GM12872 (cell line): Measurements from ENCODE around the gene ZNF728.

Source experiments
- CTCF ChIP-seq: IDR thresholded peaks from 3 replicates; pipeline ENCODE4 v1.5.1; 2011; ENCODE audit warnings: low read depth, mild to moderate bottlenecking, low read length, moderate library complexity; ENCODE audit not compliant: insufficient read depth

ZNF728 gene

DNA sequence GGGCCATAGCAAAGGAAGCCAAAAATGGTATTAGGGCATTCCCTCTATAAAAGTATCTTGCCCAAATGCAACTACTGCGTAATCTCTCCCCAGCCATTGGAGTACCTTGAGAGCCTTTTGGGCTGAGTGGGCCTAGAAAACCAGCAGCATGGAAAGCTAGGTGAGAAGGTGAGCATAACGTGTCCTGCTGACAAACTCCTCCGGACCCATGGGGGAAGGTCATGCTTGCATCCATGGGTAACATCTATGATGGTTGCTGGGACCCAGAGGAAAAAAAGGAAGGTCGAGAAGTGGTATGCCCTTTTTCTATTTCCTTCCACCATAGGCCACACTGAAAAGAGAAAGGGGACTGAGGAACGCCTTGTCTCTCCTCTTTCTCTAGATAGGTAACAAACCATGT is 57.4 kb downstream of the ZNF728 start:
- TF ChIP-seq CTCF, result no peak

DNA sequence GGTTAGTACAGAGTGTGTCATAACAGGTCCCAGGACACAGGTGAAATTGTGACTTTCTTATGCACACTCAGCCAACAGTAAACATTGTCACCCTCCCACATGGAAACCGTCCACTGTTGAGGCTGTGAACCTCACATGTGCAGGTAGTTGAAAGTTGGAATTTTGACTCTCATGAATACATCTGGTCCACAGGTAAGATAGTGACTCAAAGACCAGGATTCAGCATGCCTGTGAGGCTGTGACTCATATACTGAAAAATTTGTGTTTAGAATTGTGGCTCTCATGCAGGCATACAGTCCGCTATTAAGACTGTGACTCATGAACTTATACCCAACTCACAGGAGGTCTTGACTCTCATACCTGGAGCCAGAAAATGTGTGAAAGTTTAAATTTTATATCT is 67.8 kb downstream of the ZNF728 start:
- TF ChIP-seq CTCF, result no peak
